Heart left ventricle (tissue), 13 donors: ENCODE data around the gene GRAMD1B.

Experiments
- CTCF ChIP-seq, 12 donors: fragments of 200-600 bp; sonication (generic) in 4 of 12; IDR thresholded peaks; one replicate each; pipeline versions ENCODE4 v1.5.0 to v1.8.0; 2018 to 2022; ENCODE audit warnings: antibody characterized with exemption in 12 of 12, mild to moderate bottlenecking in 5 of 12
- POLR2A ChIP-seq, 2 donors: fragments of 450-650 bp; IDR thresholded peaks; one replicate each; pipeline ENCODE4 v1.6.1; 2017; ENCODE audit warnings: antibody characterized with exemption in 2 of 2, mild to moderate bottlenecking in 2 of 2, moderate library complexity in 2 of 2
- donor health status: ischemic (EF 13 %, LVEDD 7.1; RV severe dilation, severe dysfunction).
- donor health status: DM: no; HTN: yes; CAD: no.
- donor health status: DM: no; HTN: no; CAD: no.
- donor health status: ischemic (EF 25% LVEDD 6.9; RV normal size, moderate dysfunction).
- donor health status: ischemic (EF 25% LVEDD 5.7; RV mildly dilated, moderate dysfunction).
- donor health status: ischemic (EF 35%, LVEDD 5.7; RV mildly dilated, moderate dysfunction).
- donor health status: nonischemic (EF 11% LVEDD 7.7; RV severe dilation, severe dysfunction).
- donor health status: DM: yes; HTN: yes; CAD: no.
- donor health status: PGD.
- donor health status: ischemic (EF 29% LVEDD 5.4; RV normal size, mild dysfunction).
- donor health status: nonischemic (EF 23%, LVEDD 6.1; RV moderate dilation, normal function).

- TF ChIP-seq POLR2A (IDR thresholded peaks at IDR 0.05) = no peak
- no peak for TF ChIP-seq CTCF (IDR thresholded peaks at IDR 0.05)
These were observed 171.7 kb downstream of the GRAMD1B start for GRCh38 chr11:123601743-123602142.
